ENCODE measurements around the gene NCKAP5.

NCKAP5 gene

GRCh38 chr2:133371286-133371685 lies 197.0 kb downstream of the NCKAP5 start:
- in situ Hi-C loops (cut with MboI; ENCODE audit: low sequenced_read_pairs, unreplicated experiment) = no loop called here
- DNase-seq (ENCODE audit: low spot score) = no peak
- TF ChIP-seq, protein P1, sequence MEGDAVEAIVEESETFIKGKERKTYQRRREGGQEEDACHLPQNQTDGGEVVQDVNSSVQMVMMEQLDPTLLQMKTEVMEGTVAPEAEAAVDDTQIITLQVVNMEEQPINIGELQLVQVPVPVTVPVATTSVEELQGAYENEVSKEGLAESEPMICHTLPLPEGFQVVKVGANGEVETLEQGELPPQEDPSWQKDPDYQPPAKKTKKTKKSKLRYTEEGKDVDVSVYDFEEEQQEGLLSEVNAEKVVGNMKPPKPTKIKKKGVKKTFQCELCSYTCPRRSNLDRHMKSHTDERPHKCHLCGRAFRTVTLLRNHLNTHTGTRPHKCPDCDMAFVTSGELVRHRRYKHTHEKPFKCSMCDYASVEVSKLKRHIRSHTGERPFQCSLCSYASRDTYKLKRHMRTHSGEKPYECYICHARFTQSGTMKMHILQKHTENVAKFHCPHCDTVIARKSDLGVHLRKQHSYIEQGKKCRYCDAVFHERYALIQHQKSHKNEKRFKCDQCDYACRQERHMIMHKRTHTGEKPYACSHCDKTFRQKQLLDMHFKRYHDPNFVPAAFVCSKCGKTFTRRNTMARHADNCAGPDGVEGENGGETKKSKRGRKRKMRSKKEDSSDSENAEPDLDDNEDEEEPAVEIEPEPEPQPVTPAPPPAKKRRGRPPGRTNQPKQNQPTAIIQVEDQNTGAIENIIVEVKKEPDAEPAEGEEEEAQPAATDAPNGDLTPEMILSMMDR (IDR thresholded peaks at IDR 0.05; ENCODE audit: borderline replicate concordance, control extremely low read depth, extremely low read depth, insufficient read depth, missing control alignments) = no peak

- DNase-seq (ENCODE audit: low spot score) = no peak
- in situ Hi-C loops (cut with MboI; ENCODE audit: low sequenced_read_pairs, unreplicated experiment) = no loop called here
- TF ChIP-seq, protein P1 (IDR thresholded peaks at IDR 0.05; ENCODE audit: borderline replicate concordance, control extremely low read depth, extremely low read depth, insufficient read depth, missing control alignments) = no peak
Measured at GRCh38 chr2:133369901-133370658, 198.2 kb downstream of the NCKAP5 start.

DNA sequence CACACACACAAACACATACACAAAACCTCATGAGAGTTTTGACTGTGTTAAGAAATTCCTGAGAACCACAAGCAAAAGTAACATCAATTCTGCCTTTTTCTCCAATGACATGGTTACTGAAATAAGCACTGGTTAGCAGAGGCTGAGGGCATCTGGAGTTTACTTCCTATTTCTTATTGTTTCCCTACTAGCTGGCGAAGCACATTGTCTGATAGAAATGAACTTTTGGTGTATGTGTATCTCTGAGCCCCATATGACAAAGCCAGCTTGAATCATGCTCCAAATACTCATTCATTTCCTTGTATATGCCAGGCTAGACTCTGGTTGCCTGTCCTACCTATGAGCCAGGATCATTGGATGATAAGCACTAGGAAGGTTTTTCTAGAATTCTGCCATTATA lies 203.1 kb downstream of the NCKAP5 start:
- DNase-seq (ENCODE audit: low spot score) = no peak
- in situ Hi-C loops (cut with MboI; ENCODE audit: low sequenced_read_pairs, unreplicated experiment) = no loop called here
- TF ChIP-seq, protein P1 (IDR thresholded peaks at IDR 0.05; ENCODE audit: borderline replicate concordance, control extremely low read depth, extremely low read depth, insufficient read depth, missing control alignments) = no peak

- TF ChIP-seq, protein P1 (IDR thresholded peaks at IDR 0.05; ENCODE audit: borderline replicate concordance, control extremely low read depth, extremely low read depth, insufficient read depth, missing control alignments) = no peak
- in situ Hi-C loops (cut with MboI; ENCODE audit: low sequenced_read_pairs, unreplicated experiment) = no loop called here
- no peak for DNase-seq (ENCODE audit: low spot score)
Measured at GRCh38 chr2:133364636-133365035, 203.6 kb downstream of the NCKAP5 start.

- TF ChIP-seq, protein P1 (IDR thresholded peaks at IDR 0.05; ENCODE audit: borderline replicate concordance, control extremely low read depth, extremely low read depth, insufficient read depth, missing control alignments) = no peak
- no peak for DNase-seq (ENCODE audit: low spot score)
- in situ Hi-C loops (cut with MboI; ENCODE audit: low sequenced_read_pairs, unreplicated experiment) = no loop called here
Measured at GRCh38 chr2:133363884-133364283, 204.4 kb downstream of the NCKAP5 start.

- in situ Hi-C loops (cut with MboI; ENCODE audit: low sequenced_read_pairs, unreplicated experiment) = no loop called here
- TF ChIP-seq, protein P1 (IDR thresholded peaks at IDR 0.05; ENCODE audit: borderline replicate concordance, control extremely low read depth, extremely low read depth, insufficient read depth, missing control alignments) = no peak
- DNase-seq (ENCODE audit: low spot score) = no peak
Measured at GRCh38 chr2:133362061-133362476, 206.2 kb downstream of the NCKAP5 start.
